KG1 (cell line): ENCODE measurements around the gene GABRP.

Experiments used
- DNase-seq: peaks from one replicate; lab custom pipeline; 2025; lab: John Stamatoyannopoulos, UW

Gene GABRP

DNA sequence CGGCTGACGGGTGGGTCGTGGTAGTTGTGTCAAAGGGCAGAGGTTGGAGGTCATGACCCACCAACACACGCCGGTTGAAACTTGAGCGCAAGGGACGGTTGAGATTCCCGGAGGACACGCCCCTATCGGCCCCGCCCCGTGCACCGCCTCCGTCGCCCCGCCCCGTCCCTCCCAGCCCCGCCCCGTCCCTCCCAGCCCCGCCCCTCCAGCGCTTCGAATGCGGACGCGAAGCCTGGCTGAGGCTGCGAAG, 78.1 kb downstream of the GABRP start:
- DNase-seq, result no peak

DNA sequence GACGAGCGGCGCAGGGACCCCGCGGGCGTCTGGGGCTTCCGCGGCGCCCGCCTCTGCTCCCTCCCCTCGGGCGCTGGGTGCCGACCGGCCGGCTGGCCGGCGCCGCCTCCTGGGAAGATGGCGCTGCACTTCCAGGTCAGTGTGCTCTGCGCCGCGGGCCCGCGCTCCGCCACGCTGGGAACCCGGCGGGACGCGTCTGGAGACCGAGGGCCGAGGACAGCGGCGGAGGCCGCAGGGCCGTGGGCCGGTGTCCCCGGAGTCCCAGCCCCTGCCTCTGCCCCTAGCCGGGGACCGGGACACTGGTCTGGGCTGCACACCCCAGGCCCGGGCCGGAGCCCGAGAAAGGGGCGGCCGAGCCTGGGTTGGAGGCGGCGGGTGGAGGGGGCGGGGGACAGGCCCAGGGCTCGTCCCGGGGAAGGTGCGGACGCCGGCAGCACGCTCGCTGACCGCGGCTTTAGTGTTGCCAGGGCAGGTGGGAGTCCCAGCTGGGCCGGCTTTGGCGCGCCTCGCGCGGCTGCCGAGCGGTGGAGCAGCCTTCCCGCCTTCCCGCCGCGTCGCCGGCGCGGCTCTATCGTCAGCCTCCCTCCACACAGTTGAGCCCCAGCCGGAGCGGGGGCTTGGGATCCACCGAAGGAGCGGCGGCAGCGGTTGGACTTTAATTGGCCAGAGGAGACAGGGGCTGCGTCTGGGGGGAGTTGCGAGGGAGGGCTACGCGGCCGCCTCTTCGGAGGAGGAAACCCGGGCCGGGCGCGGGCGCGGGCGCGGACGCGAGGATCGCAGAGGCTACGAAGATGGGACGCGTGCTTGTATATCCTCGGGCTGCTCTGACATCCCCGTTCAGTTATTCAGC, 78.6 kb downstream of the GABRP start, which contains the start of gene RANBP17:
Gene RANBP17, plus strand, starts transcription at position 102 of the 850 bp plus-strand sequence.
- DNase-seq, result peak; percentile 70

DNA sequence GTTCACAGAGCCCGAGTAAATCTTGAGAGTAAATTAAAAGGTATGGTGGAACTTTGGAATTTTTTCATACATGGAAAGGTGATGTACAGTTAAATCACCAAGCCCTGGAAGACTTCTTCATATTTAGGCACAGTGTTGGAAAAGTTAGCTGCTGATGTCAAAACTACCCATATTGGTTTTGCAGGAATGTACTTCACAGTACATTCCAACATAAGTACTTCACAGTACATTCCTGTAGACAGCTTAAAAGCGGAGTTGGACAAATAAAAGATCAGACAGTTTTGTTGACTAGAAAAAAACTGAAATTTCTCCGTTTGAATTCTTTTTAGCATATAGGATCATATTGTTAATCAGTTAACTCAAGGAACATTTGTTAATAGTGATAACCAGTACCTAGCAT, 80.1 kb downstream of the GABRP start:
- DNase-seq, result no peak
